Liver (tissue), 3 donors: ENCODE measurements around the gene RTN4.

Experiments used
- ATF3 ChIP-seq: IDR thresholded peaks from 2 replicates; pipeline ENCODE4 v1.6.1; 2016; ENCODE audit warnings: antibody characterized with exemption
- CTCF ChIP-seq: fragments of 150-350 bp; IDR thresholded peaks from 2 replicates; pipeline ENCODE4 v1.5.1; 2017; ENCODE audit warnings: improper control_type of control experiment, low read depth, low read length; ENCODE audit not compliant: missing input control
- EGR1 ChIP-seq, 2 donors: IDR thresholded peaks; 2 replicates each; pipeline ENCODE4 v1.6.1; 2016 to 2018; ENCODE audit warnings: antibody characterized with exemption in 2 of 2, low read depth in 2 of 2
- GABPA ChIP-seq, 2 donors: IDR thresholded peaks in 1 of 2; conservative IDR thresholded peaks in 1 of 2; 2 replicates each; pipeline ENCODE4 v1.6.1; 2016; ENCODE audit warnings: antibody characterized with exemption in 2 of 2, mild to moderate bottlenecking in 1 of 2, moderate library complexity in 1 of 2
- HNF4G ChIP-seq: IDR thresholded peaks from 2 replicates; pipeline ENCODE4 v1.6.1; 2016; ENCODE audit warnings: antibody characterized with exemption
- RXRA ChIP-seq, 2 donors: IDR thresholded peaks; 2 replicates each; pipeline ENCODE4 v1.6.1; 2017 to 2018; ENCODE audit warnings: antibody characterized with exemption in 2 of 2, mild to moderate bottlenecking in 1 of 2
- TAF1 ChIP-seq: conservative IDR thresholded peaks from 2 replicates; pipeline ENCODE4 v1.6.1; 2016; ENCODE audit warnings: antibody characterized with exemption, mild to moderate bottlenecking
- YY1 ChIP-seq: IDR thresholded peaks from 2 replicates; pipeline ENCODE4 v1.6.1; 2016; ENCODE audit warnings: antibody characterized with exemption, mild to moderate bottlenecking
- TF ChIP-seq, protein P1 (sequence below): IDR thresholded peaks from 2 replicates; pipeline ENCODE4 v1.6.1; 2016; ENCODE audit warnings: antibody characterized with exemption
- TF ChIP-seq, protein P2 (sequence below): IDR thresholded peaks from 2 replicates; pipeline ENCODE4 v1.6.1; 2016; ENCODE audit warnings: antibody characterized with exemption, mild to moderate bottlenecking
- TF ChIP-seq, protein P3 (sequence below): IDR thresholded peaks from 2 replicates; pipeline ENCODE4 v1.6.1; 2016; ENCODE audit warnings: antibody characterized with exemption
- donor health status: healthy.
- donor health status: healthy.

- no peak for TF ChIP-seq CTCF
- TF ChIP-seq, protein P1, sequence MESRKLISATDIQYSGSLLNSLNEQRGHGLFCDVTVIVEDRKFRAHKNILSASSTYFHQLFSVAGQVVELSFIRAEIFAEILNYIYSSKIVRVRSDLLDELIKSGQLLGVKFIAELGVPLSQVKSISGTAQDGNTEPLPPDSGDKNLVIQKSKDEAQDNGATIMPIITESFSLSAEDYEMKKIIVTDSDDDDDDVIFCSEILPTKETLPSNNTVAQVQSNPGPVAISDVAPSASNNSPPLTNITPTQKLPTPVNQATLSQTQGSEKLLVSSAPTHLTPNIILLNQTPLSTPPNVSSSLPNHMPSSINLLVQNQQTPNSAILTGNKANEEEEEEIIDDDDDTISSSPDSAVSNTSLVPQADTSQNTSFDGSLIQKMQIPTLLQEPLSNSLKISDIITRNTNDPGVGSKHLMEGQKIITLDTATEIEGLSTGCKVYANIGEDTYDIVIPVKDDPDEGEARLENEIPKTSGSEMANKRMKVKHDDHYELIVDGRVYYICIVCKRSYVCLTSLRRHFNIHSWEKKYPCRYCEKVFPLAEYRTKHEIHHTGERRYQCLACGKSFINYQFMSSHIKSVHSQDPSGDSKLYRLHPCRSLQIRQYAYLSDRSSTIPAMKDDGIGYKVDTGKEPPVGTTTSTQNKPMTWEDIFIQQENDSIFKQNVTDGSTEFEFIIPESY = no peak
- no peak for TF ChIP-seq YY1
- TF ChIP-seq RXRA (IDR thresholded peaks at IDR 0.05) = no peak
- TF ChIP-seq, protein P2, sequence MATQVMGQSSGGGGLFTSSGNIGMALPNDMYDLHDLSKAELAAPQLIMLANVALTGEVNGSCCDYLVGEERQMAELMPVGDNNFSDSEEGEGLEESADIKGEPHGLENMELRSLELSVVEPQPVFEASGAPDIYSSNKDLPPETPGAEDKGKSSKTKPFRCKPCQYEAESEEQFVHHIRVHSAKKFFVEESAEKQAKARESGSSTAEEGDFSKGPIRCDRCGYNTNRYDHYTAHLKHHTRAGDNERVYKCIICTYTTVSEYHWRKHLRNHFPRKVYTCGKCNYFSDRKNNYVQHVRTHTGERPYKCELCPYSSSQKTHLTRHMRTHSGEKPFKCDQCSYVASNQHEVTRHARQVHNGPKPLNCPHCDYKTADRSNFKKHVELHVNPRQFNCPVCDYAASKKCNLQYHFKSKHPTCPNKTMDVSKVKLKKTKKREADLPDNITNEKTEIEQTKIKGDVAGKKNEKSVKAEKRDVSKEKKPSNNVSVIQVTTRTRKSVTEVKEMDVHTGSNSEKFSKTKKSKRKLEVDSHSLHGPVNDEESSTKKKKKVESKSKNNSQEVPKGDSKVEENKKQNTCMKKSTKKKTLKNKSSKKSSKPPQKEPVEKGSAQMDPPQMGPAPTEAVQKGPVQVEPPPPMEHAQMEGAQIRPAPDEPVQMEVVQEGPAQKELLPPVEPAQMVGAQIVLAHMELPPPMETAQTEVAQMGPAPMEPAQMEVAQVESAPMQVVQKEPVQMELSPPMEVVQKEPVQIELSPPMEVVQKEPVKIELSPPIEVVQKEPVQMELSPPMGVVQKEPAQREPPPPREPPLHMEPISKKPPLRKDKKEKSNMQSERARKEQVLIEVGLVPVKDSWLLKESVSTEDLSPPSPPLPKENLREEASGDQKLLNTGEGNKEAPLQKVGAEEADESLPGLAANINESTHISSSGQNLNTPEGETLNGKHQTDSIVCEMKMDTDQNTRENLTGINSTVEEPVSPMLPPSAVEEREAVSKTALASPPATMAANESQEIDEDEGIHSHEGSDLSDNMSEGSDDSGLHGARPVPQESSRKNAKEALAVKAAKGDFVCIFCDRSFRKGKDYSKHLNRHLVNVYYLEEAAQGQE = no peak
- TF ChIP-seq TAF1 = no peak
- TF ChIP-seq, protein P3, sequence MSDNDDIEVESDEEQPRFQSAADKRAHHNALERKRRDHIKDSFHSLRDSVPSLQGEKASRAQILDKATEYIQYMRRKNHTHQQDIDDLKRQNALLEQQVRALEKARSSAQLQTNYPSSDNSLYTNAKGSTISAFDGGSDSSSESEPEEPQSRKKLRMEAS = no peak
- TF ChIP-seq ATF3 = no peak
- no peak for TF ChIP-seq GABPA (IDR thresholded peaks at IDR 0.05 in 1 of 2, conservative IDR thresholded peaks at IDR 0.05 in 1 of 2)
- TF ChIP-seq EGR1 (IDR thresholded peaks at IDR 0.05; ENCODE audit: low read depth in 2 of 2) = no peak
- no peak for TF ChIP-seq HNF4G
These were observed 99.4 kb downstream of the RTN4 start for GRCh38 chr2:54950811-54951210.
